A549 (cell line): ENCODE data around the gene NKAIN4. TPM values are rescaled to one million over a fixed set of nuclear protein-coding genes. Genes with fewer than 3 reads are reported as not detected.

Experiments used
- ATAC-seq, 2 experiments: fragments of 200-7000 bp in 1 of 2; fragments of >200 bp in 1 of 2; cut with Nextera tagmentation in 1 of 2; cut with Tn5 transposase in 1 of 2; 3 replicates each; pipeline versions ENCODE4 v1.8.0 to v1.9.1; 2018 to 2020; ENCODE audit warnings: mild to moderate bottlenecking in 1 of 2, moderate library complexity in 1 of 2
- CTCF ChIA-PET: fragments of 300-600 bp; sonication (Branson Sonifier 250); formaldehyde crosslinking; extraction: SDS; loops from one replicate; lab custom pipeline; 2021; ENCODE audit warnings: antibody characterized with exemption, inconsistent platforms; lab: Yijun Ruan, JAX
- POLR2A ChIA-PET: fragments of 350-600 bp; formaldehyde crosslinking; extraction: SDS; loops from one replicate; lab custom pipeline; 2021; ENCODE audit warnings: antibody characterized with exemption, inconsistent platforms; lab: Yijun Ruan, JAX
- DNase-seq, 2 experiments: peaks; one replicate each; pipeline versions ENCODE4 v3.0.0 to v3.0.0-alpha.2; 2011 to 2016; ENCODE audit warnings: low read depth in 1 of 2, low spot score in 1 of 2
- FAIRE-seq: peaks from 2 replicates; lab custom pipeline; 2011; peaks lifted over from hg19 to GRCh38; lab: Jason Lieb, UNC
- H3K27ac ChIP-seq, 2 experiments: fragments of >200 bp; sonication (Bioruptor Twin); formaldehyde crosslinking; 3 replicates each; pipeline ENCODE4 v1.5.1; 2016 to 2017
- H3K4me1 ChIP-seq: fragments of >200 bp; sonication (Bioruptor Twin); formaldehyde crosslinking; 3 replicates; pipeline ENCODE4 v1.6.1; 2016
- H3K4me2 ChIP-seq: fragments of >200 bp; sonication (Bioruptor Twin); formaldehyde crosslinking; 3 replicates; pipeline ENCODE4 v1.6.1; 2016
- H3K4me3 ChIP-seq: fragments of >200 bp; sonication (Bioruptor Twin); formaldehyde crosslinking; 3 replicates; pipeline ENCODE4 v1.5.1; 2016
- H3K9me3 ChIP-seq: fragments of >200 bp; sonication (Bioruptor Twin); formaldehyde crosslinking; 3 replicates; pipeline ENCODE4 v1.6.1; 2016
- ATOH8 ChIP-seq: fragments of 250-450 bp; sonication (Bioruptor Pico); IDR thresholded peaks from 2 replicates; pipeline ENCODE4 v1.5.0; 2020; ENCODE audit warnings: low read depth, mild to moderate bottlenecking, moderate library complexity
- BHLHE40 ChIP-seq: IDR thresholded peaks from 2 replicates; pipeline ENCODE4 v1.6.1; 2012; ENCODE audit warnings: low read depth, low read length, inconsistent platforms
- CEBPB ChIP-seq, 2 experiments: fragments of >200 bp in 1 of 2; sonication (Bioruptor Twin) in 1 of 2; formaldehyde crosslinking in 1 of 2; IDR thresholded peaks; 2 replicates each; pipeline ENCODE4 v1.6.1; 2012 to 2016
- CHD2 ChIP-seq: fragments of 150-350 bp; IDR thresholded peaks from 2 replicates; pipeline ENCODE4 v1.6.1; 2014; ENCODE audit warnings: low read length; ENCODE audit not compliant: partially characterized antibody
- CHD4 ChIP-seq: fragments of 200-600 bp; sonication (generic); IDR thresholded peaks from 2 replicates; pipeline ENCODE4 v1.6.1; 2016; ENCODE audit warnings: antibody characterized with exemption, mild to moderate bottlenecking, borderline replicate concordance
- E2F6 ChIP-seq: IDR thresholded peaks from 2 replicates; pipeline ENCODE4 v1.6.1; 2012; ENCODE audit warnings: low read depth, borderline replicate concordance
- EHF ChIP-seq: fragments of 250-450 bp; sonication (Bioruptor Pico); IDR thresholded peaks from 2 replicates; pipeline ENCODE4 v1.5.0; 2020; ENCODE audit warnings: mild to moderate bottlenecking
- FOSB ChIP-seq: fragments of 250-450 bp; sonication (Bioruptor Pico); IDR thresholded peaks from 2 replicates; pipeline ENCODE4 v1.5.0; 2020; ENCODE audit warnings: mild to moderate bottlenecking, moderate library complexity
- HES2 ChIP-seq: fragments of >200 bp; sonication (Bioruptor Twin); formaldehyde crosslinking; IDR thresholded peaks from 2 replicates; pipeline ENCODE4 v1.6.1; 2016
- HOXB5 ChIP-seq: fragments of 250-450 bp; sonication (Bioruptor Pico); IDR thresholded peaks from 2 replicates; pipeline ENCODE4 v1.5.0; 2020; ENCODE audit warnings: mild to moderate bottlenecking, moderate library complexity
- JUN ChIP-seq, 2 experiments: fragments of >200 bp; sonication (Bioruptor Twin); formaldehyde crosslinking; IDR thresholded peaks; 2 replicates in 1 of 2; 3 replicates in 1 of 2; pipeline ENCODE4 v1.6.1; 2016 to 2017
- JUNB ChIP-seq: fragments of >200 bp; sonication (Bioruptor Twin); formaldehyde crosslinking; IDR thresholded peaks from 2 replicates; pipeline ENCODE4 v1.6.1; 2016
- MAZ ChIP-seq: fragments of 150-350 bp; IDR thresholded peaks from 2 replicates; pipeline ENCODE4 v1.6.1; 2014; ENCODE audit warnings: antibody characterized with exemption, low read depth, low read length, borderline replicate concordance
- NPAS2 ChIP-seq: fragments of 250-450 bp; sonication (Bioruptor Pico); IDR thresholded peaks from 2 replicates; pipeline ENCODE4 v1.8.0; 2022; ENCODE audit warnings: mild to moderate bottlenecking, moderate library complexity, borderline replicate concordance
- NR3C1 ChIP-seq: fragments of >200 bp; sonication (Bioruptor Twin); formaldehyde crosslinking; IDR thresholded peaks from 3 replicates; pipeline ENCODE4 v1.6.1; 2017
- PHF8 ChIP-seq: fragments of 200-600 bp; sonication (generic); IDR thresholded peaks from 2 replicates; pipeline ENCODE4 v1.6.1; 2016; ENCODE audit warnings: low read depth, mild to moderate bottlenecking, antibody characterized with exemption, moderate library complexity, borderline replicate concordance
- RCOR1 ChIP-seq: fragments of 150-350 bp; IDR thresholded peaks from 2 replicates; pipeline ENCODE4 v1.6.1; 2014; ENCODE audit warnings: antibody characterized with exemption, low read length, low read depth
- RNF2 ChIP-seq: fragments of 200-600 bp; sonication (generic); IDR thresholded peaks from 2 replicates; pipeline ENCODE4 v1.6.1; 2016; ENCODE audit warnings: low read depth, mild to moderate bottlenecking, antibody characterized with exemption, moderate library complexity, borderline replicate concordance
- SMC3 ChIP-seq: fragments of >200 bp; sonication (Bioruptor Twin); formaldehyde crosslinking; IDR thresholded peaks from 3 replicates; pipeline ENCODE4 v1.6.1; 2018; ENCODE audit warnings: inconsistent platforms
- SREBF2 ChIP-seq: fragments of 450-650 bp; IDR thresholded peaks from 2 replicates; pipeline ENCODE4 v1.6.1; 2014; ENCODE audit warnings: mild to moderate bottlenecking, moderate library complexity
- TP53 ChIP-seq: fragments of 250-450 bp; sonication (Bioruptor Pico); IDR thresholded peaks from 2 replicates; pipeline ENCODE4 v1.5.0; 2021; ENCODE audit warnings: mild to moderate bottlenecking, moderate library complexity
- WGBS: methylation state at CpG from one replicate; pipeline ENCODE4 v1.1.6; 2017; ENCODE audit errors: missing lambda C conversion rate; 5-methylcytosine and 5-hydroxymethylcytosine counted together
- polyA plus RNA-seq, 4 experiments: library from polyadenylated mRNA; depleted of rRNA in 3 of 4; stranded (reverse); fragments of >200 nt; fragmentation: RNase III in 1 of 4; extraction: RNeasy Plus Mini Kit Qiagen cat#74134 plus additional on column Dnase treatment in 1 of 4; gene quantifications; 2 replicates in 3 of 4; 3 replicates in 1 of 4; pipeline ENCODE4 v1.2.3, GENCODE V29; 2011 to 2017
- TF ChIP-seq, protein P1 (sequence below): fragments of 150-350 bp; IDR thresholded peaks from 2 replicates; pipeline ENCODE4 v1.6.1; 2014; ENCODE audit warnings: low read depth, mild to moderate bottlenecking, low read length

The NKAIN4 gene
- polyA plus RNA-seq, 2 of the 4 experiments (the other 2 are of a cell fraction), result 5.8 to 9.7 TPM

DNA sequence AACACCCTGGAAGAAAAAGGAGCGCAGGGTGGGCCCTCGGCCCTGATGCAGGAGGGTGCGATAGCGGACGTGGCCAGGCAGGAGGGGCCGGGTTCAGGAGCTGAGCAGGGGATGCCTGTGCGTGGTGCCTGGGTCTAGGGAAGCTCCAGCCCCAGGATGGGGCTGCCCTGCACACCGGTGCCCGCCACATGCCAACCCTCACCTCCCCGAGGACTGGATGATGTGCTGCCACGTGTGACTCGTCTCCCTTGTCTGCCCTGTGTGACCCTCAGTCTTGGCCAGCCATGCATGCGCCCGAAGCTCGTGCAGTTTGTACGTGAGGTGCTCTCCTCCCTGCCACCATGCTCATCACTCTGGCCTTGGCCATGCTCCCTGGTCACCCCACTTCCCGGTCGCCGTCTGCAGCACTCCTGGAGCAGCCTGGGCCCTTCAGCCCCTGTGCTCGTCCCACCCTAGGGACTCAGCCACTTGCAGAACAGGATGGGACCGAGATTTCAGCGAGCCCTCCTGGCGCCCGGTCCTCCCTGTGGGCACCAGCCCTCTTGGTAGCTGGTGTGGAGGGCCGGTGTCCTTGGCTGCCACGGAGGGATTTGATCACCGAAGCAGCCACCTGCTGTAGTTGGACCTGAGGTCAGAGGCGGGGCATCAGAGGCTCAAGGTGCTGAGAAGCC, 34.5 kb upstream of the NKAIN4 start:
- H3K4me3 ChIP-seq, result no peak overlapping the region
- no peaks in the 10 kb centered on the region for H3K9me3 ChIP-seq
- H3K27ac ChIP-seq, result no peak overlapping the region
- peaks cover 13% of the 10 kb centered on the region; the same call in 2 of the 3 replicates for H3K4me1 ChIP-seq
- ChIA-PET POLR2A (no interaction called here), CTCF (interaction anchor here (1.0 to 30.4 kb wide), 4 partner anchors 9 to 63 kb away, joined by 3 to 401 read pairs (median 24); no protein-coding TSS in a partner anchor)
- no peak for FAIRE-seq
- TF ChIP-seq PHF8, result no peak
- no peak for TF ChIP-seq CHD4
- TF ChIP-seq RNF2, result no peak
- no peak for TF ChIP-seq E2F6
- TF ChIP-seq ATOH8, result no peak
- TF ChIP-seq SREBF2, result no peak
- TF ChIP-seq NPAS2 (CRISPR knock-in tag), result no peak
- TF ChIP-seq HES2, result no peak
- TF ChIP-seq HOXB5 (CRISPR knock-in tag), result no peak
- TF ChIP-seq RCOR1, result no peak
- TF ChIP-seq FOSB, result no peak
- DNase-seq, result no peak
- H3K4me2 ChIP-seq, result no peak overlapping the region
- WGBS, result 94% methylated on average over 18 of the region's 28 CpGs
- no peak for ATAC-seq

GRCh38 chr20:63287697-63288580, 33.7 kb upstream of the NKAIN4 start:
- no peak for DNase-seq
- FAIRE-seq, result no peak
- ChIA-PET CTCF (interaction anchor here (0.8 to 30.4 kb wide), 7 partner anchors 10 to 62 kb away, joined by 3 to 401 read pairs (median 3); no protein-coding TSS in a partner anchor), POLR2A (no interaction called here)
- no peak overlapping the region for H3K27ac ChIP-seq
- no peaks in the 10 kb centered on the region for H3K9me3 ChIP-seq
- H3K4me1 ChIP-seq, result peaks cover 9% of the 10 kb centered on the region; the same call in 2 of the 3 replicates
- no peak overlapping the region for H3K4me2 ChIP-seq
- no peak overlapping the region for H3K4me3 ChIP-seq
- ATAC-seq, result no peak
- WGBS, result 93% methylated on average over 45 of the region's 55 CpGs
- TF ChIP-seq CEBPB (IDR thresholded peaks at IDR 0.05), result no peak
- no peak for TF ChIP-seq EHF (CRISPR knock-in tag)
- no peak for TF ChIP-seq TP53
- no peak for TF ChIP-seq NPAS2 (CRISPR knock-in tag)
- no peak for TF ChIP-seq JUN (IDR thresholded peaks at IDR 0.05)
- TF ChIP-seq JUNB, result no peak
- TF ChIP-seq BHLHE40, result no peak
- no peak for TF ChIP-seq RNF2
- TF ChIP-seq NR3C1, result no peak
- TF ChIP-seq MAZ, result no peak
- TF ChIP-seq, protein P1, sequence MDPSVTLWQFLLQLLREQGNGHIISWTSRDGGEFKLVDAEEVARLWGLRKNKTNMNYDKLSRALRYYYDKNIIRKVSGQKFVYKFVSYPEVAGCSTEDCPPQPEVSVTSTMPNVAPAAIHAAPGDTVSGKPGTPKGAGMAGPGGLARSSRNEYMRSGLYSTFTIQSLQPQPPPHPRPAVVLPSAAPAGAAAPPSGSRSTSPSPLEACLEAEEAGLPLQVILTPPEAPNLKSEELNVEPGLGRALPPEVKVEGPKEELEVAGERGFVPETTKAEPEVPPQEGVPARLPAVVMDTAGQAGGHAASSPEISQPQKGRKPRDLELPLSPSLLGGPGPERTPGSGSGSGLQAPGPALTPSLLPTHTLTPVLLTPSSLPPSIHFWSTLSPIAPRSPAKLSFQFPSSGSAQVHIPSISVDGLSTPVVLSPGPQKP, result no peak
- TF ChIP-seq SMC3, result no peak
- TF ChIP-seq CHD4, result no peak
- no peak for TF ChIP-seq CHD2
